ENCODE results near the gene LIPK.
"Not testable (repeated sequence)": the region's sequence is repeated elsewhere in the genome, so short reads cannot be mapped to it uniquely, and the experiment has no call there.

Gene LIPK

GRCh38 chr10:88721392-88721791 is 15.3 kb downstream of the LIPK start:
- DNase-seq = no peak

DNA sequence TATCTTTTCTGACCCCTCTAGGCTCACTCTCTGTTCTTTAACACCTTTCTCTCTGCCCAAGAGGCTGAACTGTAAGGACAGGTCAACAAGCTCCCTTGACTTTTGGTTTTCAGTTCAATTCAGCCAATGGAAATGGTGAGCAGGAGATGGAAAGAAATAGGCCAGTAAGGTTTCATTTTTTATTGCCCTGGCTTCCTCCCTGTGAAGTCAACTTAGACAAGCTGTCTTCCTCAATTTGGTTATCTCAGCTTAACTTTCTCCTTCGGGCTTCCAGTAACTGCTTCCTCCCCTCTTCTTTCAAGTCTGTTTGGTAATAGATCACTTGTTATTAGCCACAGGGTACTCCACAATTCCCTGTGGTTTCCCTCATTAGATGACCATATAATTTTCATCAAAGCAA is 19.7 kb downstream of the LIPK start:
- DNase-seq = no peak

DNA sequence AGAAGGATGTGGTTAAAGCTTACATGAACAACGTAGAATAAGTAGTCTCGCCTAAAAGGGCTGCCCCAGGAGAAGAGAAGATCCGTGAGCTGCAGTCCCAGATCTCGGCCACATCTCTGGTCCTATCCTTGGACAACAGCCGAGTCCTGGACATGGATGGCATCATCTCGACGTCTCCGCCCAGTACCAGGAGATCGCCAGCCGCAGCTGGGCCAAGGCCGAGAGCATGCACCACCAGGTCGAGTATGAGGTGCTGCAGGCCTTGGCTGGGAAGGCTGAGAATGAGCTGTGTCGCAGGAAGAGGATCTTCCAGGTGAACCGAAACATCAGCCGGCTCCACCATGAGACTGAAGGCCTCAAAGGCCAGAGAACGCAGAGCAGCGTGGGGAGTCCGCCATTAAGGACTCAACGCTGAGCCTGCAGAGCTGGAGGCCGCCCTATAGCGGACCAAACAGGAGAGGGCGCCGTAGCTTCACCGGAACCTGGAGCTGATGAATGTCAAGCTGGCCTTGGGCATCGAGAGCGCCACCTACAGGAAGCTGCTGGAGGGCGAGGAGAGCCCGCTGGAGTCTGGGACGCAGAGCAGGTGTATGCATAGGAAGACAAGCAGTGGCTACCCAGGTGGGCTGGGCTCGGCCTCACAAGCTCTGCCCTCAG is 22.2 kb downstream of the LIPK start:
- DNase-seq = peak; percentile 13

GRCh38 chr10:88730864-88731263 is 24.8 kb downstream of the LIPK start:
- DNase-seq = no peak

DNA sequence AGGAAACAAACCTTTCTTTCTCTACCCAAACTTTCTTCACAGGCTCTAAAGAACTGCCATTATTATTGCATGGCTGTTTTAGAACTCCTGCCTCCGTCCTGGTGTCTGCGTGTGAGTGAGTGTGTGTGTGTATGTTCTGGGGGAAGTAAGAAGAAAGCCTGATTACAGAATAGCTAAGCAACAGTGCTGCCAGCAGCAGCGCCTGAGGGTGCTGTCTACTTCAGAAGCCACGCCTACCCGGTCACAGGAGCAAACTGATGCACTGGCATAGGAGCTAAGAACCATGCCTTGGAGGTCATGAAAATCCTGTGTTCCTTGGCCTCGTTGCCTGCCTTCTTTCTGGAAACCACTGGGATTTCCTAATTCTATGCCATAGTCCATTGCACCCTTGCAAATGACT is 25.2 kb downstream of the LIPK start:
- DNase-seq = no peak

GRCh38 chr10:88733215-88733614 is 27.2 kb downstream of the LIPK start:
- no peak for DNase-seq

DNA sequence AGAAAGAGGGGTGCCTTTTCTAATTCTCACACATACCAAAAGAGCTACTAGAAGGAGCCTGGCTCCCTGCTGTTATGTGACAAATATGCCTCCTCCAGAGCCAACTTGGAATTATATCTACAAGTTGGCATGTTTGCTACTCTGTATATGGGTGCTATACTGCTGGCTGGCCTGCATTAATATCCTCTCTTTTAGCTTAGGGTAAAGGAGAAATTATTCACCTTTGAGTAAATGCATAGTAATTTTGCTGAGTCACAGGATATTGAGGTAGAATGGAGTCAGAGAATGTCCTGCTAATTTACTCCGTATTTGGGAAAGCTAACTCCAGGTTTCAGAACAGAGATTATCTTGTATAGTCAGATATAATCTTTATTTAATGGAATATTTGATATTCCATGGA is 29.6 kb downstream of the LIPK start:
- DNase-seq = no peak

DNA sequence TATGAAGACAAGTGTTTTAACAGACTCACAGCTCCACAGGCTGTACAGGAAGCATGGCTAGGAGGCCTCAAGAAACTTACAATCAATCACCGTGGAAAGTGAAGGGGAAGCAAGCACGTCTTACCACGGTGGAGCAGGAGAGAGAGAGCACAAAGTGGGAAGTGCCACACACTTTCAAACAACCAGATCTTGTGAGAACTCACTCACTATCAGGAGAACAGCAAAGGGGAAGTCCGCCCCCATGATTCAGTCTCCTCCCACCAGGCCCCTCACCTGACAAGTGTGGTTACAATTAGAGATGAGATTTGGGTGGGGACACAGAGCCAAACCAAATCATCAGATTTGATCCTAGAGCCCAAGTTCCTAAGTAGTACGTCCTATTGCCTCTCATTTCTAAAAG is 35.9 kb downstream of the LIPK start:
- DNase-seq = not testable (repeated sequence)

DNA sequence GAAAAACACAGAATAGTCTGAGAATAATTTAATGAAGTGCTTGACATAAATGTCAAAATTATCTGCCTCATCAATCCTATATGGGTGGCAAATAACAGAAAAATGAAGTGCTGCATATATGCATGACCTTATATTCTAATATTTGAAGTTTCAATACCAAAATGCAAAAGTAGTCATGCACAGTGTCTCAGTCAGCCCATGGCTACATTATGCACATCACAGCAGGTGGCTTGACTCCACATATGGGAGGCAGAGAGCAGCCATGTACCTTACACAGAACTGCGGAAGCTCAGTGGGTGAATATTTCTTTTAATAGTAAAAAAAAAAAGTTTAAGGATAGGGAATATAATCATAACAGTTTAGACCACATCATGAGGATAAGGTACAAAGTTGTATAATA is 36.4 kb downstream of the LIPK start:
- no peak for DNase-seq

GRCh38 chr10:88744002-88744401 is 38.0 kb downstream of the LIPK start:
- DNase-seq = no peak

- no peak for DNase-seq
These were observed 39.6 kb downstream of the LIPK start for GRCh38 chr10:88745633-88746032.

DNA sequence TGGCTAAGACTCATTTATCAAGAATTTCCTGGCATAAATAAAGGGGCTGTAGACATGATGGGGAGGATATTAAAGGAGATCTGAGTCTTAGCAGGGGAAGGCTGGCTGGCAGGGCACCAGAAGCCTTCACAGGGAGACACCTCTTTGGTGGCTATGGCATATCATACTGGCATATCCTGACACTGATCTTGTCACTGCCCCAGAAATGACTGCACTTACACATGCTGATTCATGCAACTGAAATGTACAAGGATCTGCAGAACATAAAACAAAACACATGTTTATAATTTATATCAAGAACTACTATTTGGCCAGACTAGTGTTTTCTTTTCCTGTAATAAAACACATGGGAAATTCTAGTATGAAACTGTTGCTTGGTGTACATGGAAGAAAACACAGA is 48.2 kb downstream of the LIPK start:
- DNase-seq = no peak

- no peak for DNase-seq
These were observed 49.7 kb downstream of the LIPK start for GRCh38 chr10:88755753-88756152.

GRCh38 chr10:88756660-88757059 is 50.6 kb downstream of the LIPK start:
- no peak for DNase-seq

GRCh38 chr10:88759366-88760101 is 53.5 kb downstream of the LIPK start, which contains the start of gene LIPN:
Gene LIPN, plus strand, starts transcription at chr10:88760020. Its CDS starts 1,386 bp downstream, at chr10:88761406.
- DNase-seq = no peak

- DNase-seq = no peak
These were observed 56.9 kb downstream of the LIPK start for GRCh38 chr10:88762906-88763305.

- DNase-seq = no peak
These were observed 57.4 kb downstream of the LIPK start for GRCh38 chr10:88763441-88763840.

- DNase-seq = no peak
These were observed 58.1 kb downstream of the LIPK start for GRCh38 chr10:88764110-88764509.

DNA sequence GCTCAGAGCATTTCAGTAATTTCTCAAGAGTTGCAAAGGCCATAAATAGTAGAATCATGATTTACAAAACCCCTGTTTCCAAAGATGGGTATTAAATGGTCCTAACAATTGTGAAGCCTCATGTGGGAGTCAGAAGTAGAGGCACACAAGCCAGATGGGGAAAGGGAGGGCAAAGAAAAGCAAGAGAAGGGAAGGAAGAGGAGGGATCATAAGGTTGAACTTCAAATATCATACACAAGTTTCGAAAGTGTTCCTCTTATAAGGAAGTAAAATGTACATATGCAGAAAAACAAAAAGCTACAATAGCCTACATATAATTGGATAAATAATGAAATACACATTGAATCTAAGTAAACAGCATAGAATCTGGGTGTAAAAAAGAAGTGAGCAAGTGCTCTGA is 59.8 kb downstream of the LIPK start:
- no peak for DNase-seq

DNA sequence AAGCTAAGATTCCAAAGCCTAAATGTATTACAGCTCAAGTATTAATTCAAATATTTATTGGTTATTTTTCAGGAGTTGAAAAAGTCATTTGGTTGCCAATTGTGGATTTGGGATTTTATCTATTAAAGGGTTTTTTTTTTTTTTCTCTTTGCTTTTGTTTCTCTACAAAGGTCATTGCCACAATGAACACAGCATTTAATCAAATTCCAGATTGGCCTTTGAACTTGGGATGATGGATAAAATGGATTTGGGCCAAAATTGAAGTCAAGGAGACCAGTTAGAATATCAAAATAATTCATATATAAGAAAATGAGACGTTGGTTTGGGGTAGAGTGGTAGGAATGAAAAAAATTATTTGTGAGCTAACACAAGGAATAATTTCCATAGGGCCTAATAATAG is 63.3 kb downstream of the LIPK start:
- no peak for DNase-seq

- DNase-seq = no peak
These were observed 75.2 kb downstream of the LIPK start for GRCh38 chr10:88781206-88781605.

- no peak for DNase-seq
These were observed 76.2 kb downstream of the LIPK start for GRCh38 chr10:88782222-88782621.

- no peak for DNase-seq
These were observed 77.7 kb downstream of the LIPK start for GRCh38 chr10:88783724-88784123.

DNA sequence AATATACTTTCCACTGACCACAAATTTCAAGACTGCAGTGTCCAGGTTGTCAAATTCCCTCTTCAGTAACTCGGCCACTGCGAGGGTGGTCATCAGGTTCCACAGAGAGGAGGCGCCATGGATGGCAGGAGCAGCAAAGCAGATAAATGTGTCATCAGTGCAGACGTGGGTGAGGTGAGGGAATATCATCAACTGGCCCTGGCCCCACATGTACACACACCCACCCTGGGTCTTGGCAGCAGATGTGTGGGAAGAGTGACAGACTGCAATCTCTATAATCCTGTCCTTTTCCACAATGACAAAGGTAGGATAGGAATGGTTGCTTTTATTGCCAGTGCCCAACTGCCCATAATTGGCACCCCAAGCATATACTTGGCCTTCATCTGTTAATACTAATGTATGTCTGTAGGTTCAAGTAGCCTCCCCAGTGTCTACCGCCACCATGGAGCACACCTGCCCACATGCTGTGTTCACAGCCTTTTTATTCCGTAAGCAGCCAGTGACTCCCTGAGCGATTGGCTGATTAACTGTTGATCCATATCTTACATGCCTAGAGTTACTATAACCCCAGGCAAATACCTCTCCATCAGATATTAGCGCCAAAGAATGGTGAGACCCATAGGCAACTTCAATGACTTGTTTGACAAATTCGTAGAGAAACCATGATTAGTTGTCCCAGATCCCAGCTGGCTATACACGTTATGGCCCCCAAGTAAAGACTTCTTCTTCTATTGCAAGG is 80.2 kb downstream of the LIPK start:
- no peak for DNase-seq

Measured in activated gamma-delta T cell treated with Interleukin-2 at 50 U/mL for 16 hours (primary cell).